Activated T-cell treated with anti-CD3 and anti-CD28 coated beads, Interleukin-2, amount 50 U/mL, for 72 hours (primary cell): ENCODE results near the gene FKBP5. TPM values are rescaled to one million over a fixed set of nuclear protein-coding genes. Genes with fewer than 3 reads are reported as not detected.
A peak's percentile ranks its signal among the peaks of the same experiment; 100 is the strongest.
"Not testable (repeated sequence)": the region's sequence is repeated elsewhere in the genome, so short reads cannot be mapped to it uniquely, and the experiment has no call there.

Experiments used
- ATAC-seq, 2 donors: fragments of 150-1000 bp; cut with Tn5 transposase; replicated peaks in 1 of 2; 2 replicates each; pipeline ENCODE4 v1.10.0; 2021; ENCODE audit warnings: moderate library complexity in 2 of 2, mild to moderate bottlenecking in 1 of 2
- DNase-seq, 2 donors: peaks; one replicate each; pipeline ENCODE4 v3.0.0; 2021 to 2022; ENCODE audit warnings: mixed read lengths in 1 of 2
- H3K27ac Mint-ChIP-seq: one replicate; pipeline ENCODE4 v1.8.0; 2022; ENCODE audit warnings: mild to moderate bottlenecking, moderate library complexity, mixed read lengths
- H3K27me3 Mint-ChIP-seq: one replicate; pipeline ENCODE4 v1.8.0; 2022; ENCODE audit warnings: low read depth, mixed read lengths
- H3K36me3 Mint-ChIP-seq, 2 donors: one replicate each; pipeline ENCODE4 v1.8.0; 2022; ENCODE audit warnings: mixed read lengths in 2 of 2, mild to moderate bottlenecking in 1 of 2; ENCODE audit not compliant: insufficient read depth in 2 of 2
- H3K4me1 Mint-ChIP-seq: one replicate; pipeline ENCODE4 v1.8.0; 2022; ENCODE audit warnings: low read depth, mixed read lengths
- H3K4me3 Mint-ChIP-seq, 2 donors: one replicate each; pipeline ENCODE4 v1.8.0; 2022; ENCODE audit warnings: mild to moderate bottlenecking in 2 of 2, mixed read lengths in 2 of 2, moderate library complexity in 2 of 2
- H3K9me3 Mint-ChIP-seq, 2 donors: one replicate each; pipeline ENCODE4 v1.8.0; 2022; ENCODE audit warnings: mixed read lengths in 2 of 2
- total RNA-seq, 2 donors: library from RNA; stranded (reverse); gene quantifications; one replicate each; pipeline ENCODE4 v1.2.3, GENCODE V29; 2022

The FKBP5 gene
- total RNA-seq, 2 donors from 2014 or later = 106 to 120 TPM

DNA sequence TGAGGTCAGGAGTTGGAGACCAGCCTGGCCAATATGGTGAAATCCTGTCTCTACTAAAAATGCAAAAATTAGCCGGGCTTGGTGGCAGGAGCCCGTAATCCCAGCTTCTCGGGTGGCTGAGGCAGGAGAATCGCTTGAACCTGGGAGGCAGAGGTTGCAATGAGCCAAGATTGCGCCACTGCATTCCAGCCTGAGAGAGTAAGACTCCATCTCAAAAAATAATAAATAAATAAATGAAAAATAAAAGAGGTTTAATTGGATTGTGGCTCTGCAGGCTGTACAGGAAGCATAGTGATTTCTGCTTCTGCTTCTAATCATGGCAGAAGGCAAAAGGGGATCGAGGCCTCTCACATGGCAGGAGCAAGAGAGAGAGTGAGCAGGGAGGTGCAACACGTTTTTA is 9.7 kb upstream of the FKBP5 start:
- H3K36me3 Mint-ChIP-seq, H3K9me3 Mint-ChIP-seq, DNase-seq, H3K4me3 Mint-ChIP-seq, H3K27ac Mint-ChIP-seq, H3K4me1 Mint-ChIP-seq, H3K27me3 Mint-ChIP-seq, ATAC-seq: not testable (repeated sequence)

DNA sequence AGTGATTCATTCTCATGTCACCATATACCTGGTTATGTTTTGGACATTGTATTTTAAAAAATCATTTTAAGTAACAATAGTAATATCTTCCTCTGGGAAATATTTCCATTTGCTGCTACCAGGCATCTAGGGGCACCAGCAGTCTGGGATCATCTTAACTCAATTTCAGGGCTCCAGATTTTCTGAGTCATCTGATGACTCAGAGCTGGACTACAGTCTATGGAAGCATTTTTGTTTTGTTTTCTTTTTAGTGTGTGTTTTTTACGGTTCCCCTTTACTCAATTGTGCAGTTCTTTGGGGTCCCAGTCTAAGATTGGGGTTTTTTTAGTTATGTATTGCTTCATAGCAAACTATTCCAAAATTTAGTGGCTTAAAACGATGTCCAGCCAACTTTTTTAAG is 5.7 kb upstream of the FKBP5 start:
- peak; percentile 39 to 42 for ATAC-seq

DNA sequence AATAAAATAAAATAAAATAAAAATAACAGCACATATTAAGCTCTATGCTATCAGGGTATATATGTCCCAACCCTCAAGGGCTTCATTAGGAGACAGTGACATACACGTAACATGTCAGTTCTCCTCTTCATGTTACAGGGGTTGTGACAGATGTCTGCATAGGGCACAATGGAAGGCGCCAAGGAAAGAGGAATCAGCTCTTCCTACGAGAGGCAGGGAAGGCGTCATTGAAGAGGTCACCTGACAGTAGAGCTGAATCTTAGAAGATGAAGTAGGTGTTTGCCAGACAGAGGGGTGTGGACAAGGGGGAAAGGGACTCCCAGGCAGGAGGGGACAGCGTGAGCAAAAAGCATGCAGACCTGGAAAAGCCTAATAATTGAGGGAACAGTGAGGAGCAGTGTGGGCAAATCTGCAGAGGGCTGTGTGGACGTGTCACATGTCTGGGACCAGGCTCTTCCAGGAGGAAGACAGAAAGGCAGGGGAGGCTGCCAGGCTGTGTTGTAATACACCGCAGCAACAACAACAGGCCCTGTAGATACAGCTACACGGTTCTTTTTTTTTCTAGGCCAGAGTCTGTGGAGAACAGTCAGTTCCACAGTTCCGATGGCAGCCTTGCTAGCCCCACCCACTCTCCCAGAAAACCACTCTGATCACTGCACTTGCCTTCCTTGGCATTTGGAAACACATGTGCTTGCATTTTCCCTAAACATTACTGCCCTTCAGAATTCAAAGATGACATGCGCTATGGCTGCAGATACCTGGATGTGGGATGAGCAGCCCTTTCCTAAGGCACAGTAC is 2.5 kb upstream of the FKBP5 start:
- Mint-ChIP-seq H3K4me3 (no peak overlapping the region), H3K4me1 (peaks cover 27% of the 10 kb centered on the region), H3K27ac (no peak overlapping the region), H3K9me3 (peaks cover 0 to 2% of the 10 kb centered on the region in 2 donors), H3K27me3 (no peaks in the 10 kb centered on the region), H3K36me3 (peaks cover 2 to 10% of the 10 kb centered on the region in 2 donors)
- DNase-seq = no peak
- ATAC-seq = no peak

More for the DNA sequence above, 5.7 kb upstream of the FKBP5 start:
- peaks cover 6% of the 10 kb centered on the region for H3K4me1 Mint-ChIP-seq
- H3K9me3 Mint-ChIP-seq = peaks cover 0 to 2% of the 10 kb centered on the region in 2 donors
- no peak overlapping the region for H3K4me3 Mint-ChIP-seq
- H3K27ac Mint-ChIP-seq = no peak overlapping the region
- peaks cover 0 to 8% of the 10 kb centered on the region in 2 donors for H3K36me3 Mint-ChIP-seq
- H3K27me3 Mint-ChIP-seq = no peaks in the 10 kb centered on the region
- no peak for DNase-seq

DNA sequence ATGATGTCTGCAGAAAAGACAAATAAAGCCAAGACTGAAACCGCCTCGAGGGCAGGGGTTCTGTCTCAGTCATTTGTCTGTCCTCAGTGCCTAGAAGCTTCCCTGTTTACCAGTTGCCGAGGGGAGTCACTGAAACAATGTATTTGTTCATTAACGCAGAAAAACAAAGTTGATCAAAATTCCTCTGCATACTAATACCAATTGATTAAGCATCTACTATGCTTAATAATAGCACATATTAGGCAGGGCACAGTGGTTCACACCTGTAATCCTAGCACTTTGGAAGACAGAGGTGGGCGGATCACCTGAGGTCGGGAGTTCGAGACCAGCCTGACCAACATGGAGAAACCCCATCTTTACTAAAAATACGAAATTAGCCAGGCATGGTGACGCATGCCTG is 1.8 kb upstream of the FKBP5 start:
- H3K4me3 Mint-ChIP-seq = no peak overlapping the region
- no peaks in the 10 kb centered on the region for H3K27me3 Mint-ChIP-seq
- peaks cover 0 to 2% of the 10 kb centered on the region in 2 donors for H3K9me3 Mint-ChIP-seq
- DNase-seq = no peak
- no peak overlapping the region for H3K27ac Mint-ChIP-seq
- H3K4me1 Mint-ChIP-seq = peaks cover 27% of the 10 kb centered on the region
- peaks cover 2 to 10% of the 10 kb centered on the region in 2 donors for H3K36me3 Mint-ChIP-seq
- ATAC-seq = no peak

DNA sequence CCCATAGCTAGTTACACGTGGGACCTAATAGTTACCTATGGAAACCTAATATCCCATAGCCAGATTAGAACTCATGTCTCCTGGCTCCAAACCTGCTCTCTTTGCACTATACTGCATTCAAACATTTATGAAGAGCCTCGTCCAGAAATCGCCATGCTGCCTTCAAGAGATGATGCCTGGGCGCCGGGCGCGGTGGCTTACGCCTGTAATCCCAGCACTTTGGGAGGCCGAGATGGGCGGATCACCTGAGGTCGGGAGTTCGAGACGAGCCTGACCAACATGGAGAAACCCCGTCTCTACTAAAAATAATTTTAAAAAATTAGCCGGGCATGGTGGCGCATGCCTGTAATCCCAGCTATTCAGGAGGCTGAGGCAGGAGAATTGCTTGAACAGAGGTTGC is 1.3 kb upstream of the FKBP5 start:
- H3K27me3 Mint-ChIP-seq, H3K9me3 Mint-ChIP-seq, ATAC-seq, DNase-seq, H3K27ac Mint-ChIP-seq: not testable (repeated sequence)
- Mint-ChIP-seq H3K36me3 (peaks cover 2 to 10% of the 10 kb centered on the region in 2 donors), H3K4me1 (peaks cover 27% of the 10 kb centered on the region), H3K4me3 (peak overlapping the region in 1 of 2 donors; percentile 30)

DNA sequence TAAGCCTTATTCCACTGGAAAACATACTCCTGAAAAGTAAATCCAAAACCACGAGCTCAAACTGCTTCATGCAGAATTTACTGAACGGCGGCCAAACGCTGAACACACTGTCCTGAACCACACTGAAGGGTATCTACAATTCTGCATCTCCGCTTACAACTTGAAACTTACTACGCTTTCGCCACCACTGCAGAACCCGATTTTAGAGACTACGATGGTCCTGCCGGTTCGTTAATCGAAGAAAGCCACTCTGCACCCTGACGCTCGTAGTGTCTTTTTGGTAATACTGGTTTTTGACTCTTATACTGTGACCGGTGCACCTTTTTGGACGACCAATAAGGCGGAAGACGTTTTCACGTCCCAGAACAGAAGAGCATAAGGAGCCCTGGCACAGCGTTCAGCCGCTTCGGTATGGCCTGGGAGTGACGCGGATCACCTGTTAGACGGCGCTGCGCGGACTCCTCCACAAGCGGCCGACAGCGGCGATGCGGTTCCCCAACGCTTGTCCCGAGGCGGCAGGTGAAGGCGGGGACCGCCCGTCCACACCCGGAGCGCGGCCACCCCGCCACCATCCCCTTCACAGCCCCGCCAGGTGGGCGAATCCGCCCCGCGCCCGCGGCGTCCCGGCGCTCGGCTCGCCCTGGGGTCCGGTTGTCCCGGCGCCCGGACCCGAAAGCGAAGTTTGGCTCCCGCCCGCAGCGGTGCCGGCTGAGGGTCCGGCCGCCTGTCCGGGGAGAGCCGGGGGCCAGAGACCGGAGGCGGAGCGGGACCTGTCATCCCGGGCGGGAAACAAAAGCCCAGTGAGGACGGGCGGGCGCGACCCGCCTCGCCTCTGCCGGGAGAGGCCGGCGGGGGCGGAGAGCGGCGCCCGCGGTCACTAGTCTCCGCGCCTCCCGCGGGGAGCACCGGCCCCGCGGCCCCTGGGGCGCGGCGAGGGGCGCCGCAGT is 784 bp downstream of the FKBP5 start:
- H3K4me3 Mint-ChIP-seq = peak overlapping the region; percentile 89 to 93
- H3K27me3 Mint-ChIP-seq = no peaks in the 10 kb centered on the region
- peak; percentile 59 for ATAC-seq
- DNase-seq = peak; percentile 70 to 72
- H3K36me3 Mint-ChIP-seq = peaks cover 2% of the 10 kb centered on the region in 2 donors
- no peaks in the 10 kb centered on the region for H3K9me3 Mint-ChIP-seq
- H3K27ac Mint-ChIP-seq = peak overlapping the region; percentile 89
- peaks cover 24% of the 10 kb centered on the region for H3K4me1 Mint-ChIP-seq

DNA sequence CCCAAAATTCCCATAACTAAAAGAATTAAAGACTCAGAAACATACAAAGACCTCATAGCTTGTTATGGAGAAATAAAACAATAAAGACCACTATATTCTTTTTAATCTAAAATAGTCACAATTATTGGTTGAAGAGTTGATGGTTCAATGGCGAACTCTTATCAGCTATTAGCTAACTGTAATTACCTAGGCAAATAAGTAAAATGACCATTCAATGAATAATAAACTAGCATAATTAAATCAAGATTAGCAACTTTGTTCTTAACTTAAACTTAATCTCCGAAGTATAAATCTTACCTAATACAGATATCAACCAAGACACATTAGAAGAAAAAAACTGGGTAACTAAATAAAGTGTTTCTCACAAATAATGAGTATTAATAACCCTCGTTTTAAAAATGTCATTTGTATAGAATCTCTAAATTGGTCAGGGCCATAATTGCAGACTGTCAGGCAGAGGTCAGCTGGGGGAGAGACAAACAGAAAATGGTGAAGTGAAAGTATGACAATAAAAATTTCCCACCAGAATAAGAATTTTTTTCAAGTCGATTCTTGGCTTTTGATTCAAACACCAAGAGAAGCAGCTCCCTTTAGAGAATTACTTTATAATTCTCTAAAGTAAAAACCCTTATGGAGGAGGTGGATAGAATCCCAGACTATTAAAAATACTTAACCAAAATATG is 1.7 kb downstream of the FKBP5 start:
- Mint-ChIP-seq H3K36me3 (peaks cover 2 to 4% of the 10 kb centered on the region in 2 donors), H3K4me1 (peaks cover 33% of the 10 kb centered on the region), H3K27ac (peak overlapping the region; percentile 89), H3K9me3 (no peaks in the 10 kb centered on the region), H3K27me3 (no peaks in the 10 kb centered on the region), H3K4me3 (peak overlapping the region; percentile 89 to 93)
- no peak for ATAC-seq
- no peak for DNase-seq

DNA sequence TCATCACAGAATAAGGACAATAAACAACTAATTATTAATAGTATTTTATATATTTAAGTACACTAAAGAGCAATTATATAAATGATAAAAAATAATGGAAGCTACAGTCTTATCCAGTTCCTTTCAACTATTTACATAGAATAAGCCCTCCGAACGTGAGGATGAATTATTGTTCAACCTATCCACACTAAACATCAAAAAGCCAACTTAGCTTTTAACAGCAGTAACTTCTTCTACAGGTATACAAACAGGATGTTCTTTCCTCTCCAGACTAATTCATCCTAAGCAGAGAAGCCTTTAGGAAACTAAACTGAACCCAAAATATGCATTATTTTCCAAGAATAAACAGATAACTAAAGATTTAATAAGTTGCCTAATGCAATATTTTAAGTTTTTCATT is 2.3 kb downstream of the FKBP5 start:
- H3K9me3 Mint-ChIP-seq = no peaks in the 10 kb centered on the region
- peaks cover 39% of the 10 kb centered on the region for H3K4me1 Mint-ChIP-seq
- peak overlapping the region; percentile 89 for H3K27ac Mint-ChIP-seq
- H3K36me3 Mint-ChIP-seq = peaks cover 2 to 4% of the 10 kb centered on the region in 2 donors
- DNase-seq = no peak
- peak overlapping the region; percentile 89 to 93 for H3K4me3 Mint-ChIP-seq
- no peaks in the 10 kb centered on the region for H3K27me3 Mint-ChIP-seq
- ATAC-seq = no peak

DNA sequence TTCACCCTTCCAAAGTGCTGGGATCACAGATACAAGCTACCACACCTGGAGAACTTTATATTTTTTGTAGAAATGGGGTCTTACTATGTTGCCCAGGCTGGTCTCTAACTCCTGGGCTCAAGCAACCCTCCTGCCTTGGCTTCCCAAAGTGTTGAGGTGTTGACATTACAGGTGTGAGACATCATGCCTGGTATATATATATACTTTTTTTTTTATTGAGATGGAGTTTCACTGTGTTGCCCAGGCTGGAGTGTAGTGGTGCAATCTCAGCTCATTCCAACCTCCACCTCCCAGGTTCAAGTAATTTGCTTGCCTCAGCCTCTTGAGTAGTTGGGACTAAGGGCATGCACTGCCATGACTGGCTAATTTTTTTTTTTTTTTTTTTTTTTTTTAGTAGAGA is 5.4 kb downstream of the FKBP5 start:
- Mint-ChIP-seq H3K4me3 (peak overlapping the region in 1 of 2 donors; percentile 36), H3K27me3 (no peaks in the 10 kb centered on the region), H3K27ac (peak overlapping the region; percentile 90), H3K9me3 (peaks cover 1 to 2% of the 10 kb centered on the region in 2 donors), H3K36me3 (peaks cover 4 to 13% of the 10 kb centered on the region in 2 donors), H3K4me1 (peaks cover 64% of the 10 kb centered on the region)
- DNase-seq (no peak), ATAC-seq (no peak)

DNA sequence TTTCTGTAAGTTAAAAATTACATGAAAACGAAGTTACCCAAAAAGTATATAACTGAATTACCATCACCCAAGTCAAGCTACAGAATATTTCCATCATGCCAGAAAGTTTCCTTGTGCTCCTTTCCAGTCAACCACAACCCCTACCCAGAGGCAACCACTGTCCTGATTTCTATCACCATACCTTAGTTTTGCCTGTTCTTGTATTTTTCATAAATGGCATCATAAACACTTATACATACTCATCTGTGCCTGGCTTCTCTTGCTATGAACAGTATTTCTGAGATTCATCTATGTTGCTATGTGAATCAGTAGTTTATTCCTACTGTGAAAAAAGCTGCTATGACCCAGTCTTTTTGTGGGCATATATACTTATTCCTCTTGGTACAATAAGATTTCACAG is 7.4 kb downstream of the FKBP5 start:
- Mint-ChIP-seq H3K36me3 (peaks cover 2 to 14% of the 10 kb centered on the region in 2 donors), H3K27me3 (no peaks in the 10 kb centered on the region), H3K27ac (peak overlapping the region; percentile 26), H3K4me1 (peaks cover 66% of the 10 kb centered on the region), H3K9me3 (peaks cover 1 to 2% of the 10 kb centered on the region in 2 donors), H3K4me3 (peak overlapping the region; percentile 0 to 19)
- ATAC-seq = peak; percentile 94 to 98
- DNase-seq = peak; percentile 55 to 57

DNA sequence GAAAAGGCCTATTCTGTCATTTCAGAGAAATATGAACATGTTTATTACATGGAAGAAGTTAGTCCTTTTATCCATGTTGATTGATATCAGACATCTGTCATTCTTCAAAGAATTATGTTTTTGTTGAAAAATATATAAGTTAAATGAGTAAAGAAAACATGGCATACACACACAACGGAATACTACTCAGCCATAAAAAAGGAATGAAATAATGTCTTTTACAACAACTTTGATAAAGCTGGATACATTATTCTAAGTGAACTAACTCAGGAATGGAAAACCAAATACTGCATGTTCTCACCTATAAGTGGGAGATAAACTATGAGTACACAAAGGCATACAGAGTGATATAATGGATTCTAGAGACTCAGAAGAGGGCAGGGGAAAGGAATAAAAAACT is 9.3 kb downstream of the FKBP5 start:
- H3K9me3 Mint-ChIP-seq = peaks cover 1 to 2% of the 10 kb centered on the region in 2 donors
- ATAC-seq (no peak), DNase-seq (no peak)
- peaks cover 2 to 14% of the 10 kb centered on the region in 2 donors for H3K36me3 Mint-ChIP-seq
- no peaks in the 10 kb centered on the region for H3K27me3 Mint-ChIP-seq
- H3K4me1 Mint-ChIP-seq = peaks cover 85% of the 10 kb centered on the region
- H3K27ac Mint-ChIP-seq = peak overlapping the region; percentile 92
- peak overlapping the region in 1 of 2 donors; percentile 54 for H3K4me3 Mint-ChIP-seq

DNA sequence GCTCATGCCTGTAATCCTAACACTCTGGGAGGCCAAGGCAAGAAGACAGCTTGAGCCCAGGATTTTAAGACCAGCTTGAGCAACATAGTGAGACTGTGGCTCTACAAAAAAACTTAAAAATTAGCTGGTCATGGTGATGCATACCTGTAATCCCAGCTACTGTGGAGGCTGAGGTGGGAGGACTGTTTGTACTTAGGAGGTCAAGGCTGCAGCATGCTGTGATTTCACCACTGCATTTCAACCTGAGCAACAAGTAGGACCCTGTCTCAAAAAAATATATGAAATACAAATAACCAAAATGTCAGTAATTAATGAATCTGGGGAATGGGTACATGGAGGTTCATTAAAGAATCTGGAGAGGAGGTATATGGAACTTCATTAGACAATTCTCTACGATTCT is 9.9 kb downstream of the FKBP5 start:
- DNase-seq = no peak
- Mint-ChIP-seq H3K36me3 (peaks cover 2 to 14% of the 10 kb centered on the region in 2 donors), H3K27ac (peak overlapping the region; percentile 92), H3K9me3 (peaks cover 1 to 2% of the 10 kb centered on the region in 2 donors), H3K27me3 (no peaks in the 10 kb centered on the region), H3K4me3 (peak overlapping the region in 1 of 2 donors; percentile 78), H3K4me1 (peaks cover 91% of the 10 kb centered on the region)
- ATAC-seq = no peak
